Retinal pigment epithelial cell (primary cell): ENCODE data around the gene TRIM50.
"Not testable (repeated sequence)": the region's sequence is repeated elsewhere in the genome, so short reads cannot be mapped to it uniquely, and the experiment has no call there.

ENCODE experiments used
- DNase-seq: peaks from one replicate; pipeline ENCODE4 v3.0.0-alpha.2; 2010; ENCODE audit warnings: low read depth
- H3K4me3 ChIP-seq: 2 replicates; pipeline ENCODE4 v1.5.1; 2011; ENCODE audit warnings: mild to moderate bottlenecking, low read length, control low read depth, moderate library complexity
- CTCF ChIP-seq: conservative IDR thresholded peaks from 2 replicates; pipeline ENCODE4 v1.5.1; 2011; ENCODE audit warnings: low read depth, low read length, control low read depth, inconsistent platforms

Gene TRIM50

GRCh38 chr7:73327922-73328321 is at the start of gene TRIM50, which contains the start of gene FKBP6:
Gene TRIM50 (minus strand): TSS chr7:73328082. CDS start chr7:73324787, 3,295 bp downstream.
Gene FKBP6 (plus strand): TSS chr7:73328161. CDS start chr7:73328429, 268 bp downstream.
- not testable (repeated sequence) for DNase-seq, H3K4me3 ChIP-seq

- no peak for TF ChIP-seq CTCF
- no peak for DNase-seq
- H3K4me3 ChIP-seq, result no peak overlapping the region
Observed at GRCh38 chr7:73376671-73377412, 49.0 kb upstream of the TRIM50 start.

GRCh38 chr7:73376262-73376661 is 48.4 kb upstream of the TRIM50 start:
- not testable (repeated sequence) for H3K4me3 ChIP-seq, DNase-seq

GRCh38 chr7:73373741-73374140 is 45.9 kb upstream of the TRIM50 start:
- no peak for TF ChIP-seq CTCF
- no peak for DNase-seq

GRCh38 chr7:73369622-73370021 is 41.7 kb upstream of the TRIM50 start:
- TF ChIP-seq CTCF, result no peak
- H3K4me3 ChIP-seq, result no peak overlapping the region
- DNase-seq, result no peak

More at GRCh38 chr7:73373741-73374140, 45.9 kb upstream of the TRIM50 start:
- no peak overlapping the region for H3K4me3 ChIP-seq

- no peak overlapping the region for H3K4me3 ChIP-seq
- no peak for TF ChIP-seq CTCF
- DNase-seq, result no peak
Observed at GRCh38 chr7:73369009-73369408, 41.1 kb upstream of the TRIM50 start.

- no peak for TF ChIP-seq CTCF
- no peak for DNase-seq
- no peak overlapping the region for H3K4me3 ChIP-seq
Observed at GRCh38 chr7:73366990-73367389, 39.1 kb upstream of the TRIM50 start.

- TF ChIP-seq CTCF, result no peak
- no peak for DNase-seq
- H3K4me3 ChIP-seq, result no peak overlapping the region
Observed at GRCh38 chr7:73366127-73366526, 38.2 kb upstream of the TRIM50 start.
